Gastrocnemius medialis (tissue), 4 donors: ENCODE results near the gene CCDC63.

ENCODE experiments used
- POLR2A ChIP-seq, 2 donors: fragments of 450-650 bp; IDR thresholded peaks; one replicate each; pipeline ENCODE4 v1.6.1; 2017; ENCODE audit warnings: antibody characterized with exemption in 2 of 2, mild to moderate bottlenecking in 2 of 2, moderate library complexity in 2 of 2
- TF ChIP-seq, protein P1 (sequence below), 5 experiments: fragments of 450-650 bp in 3 of 5; fragments of 200-600 bp in 2 of 5; sonication (generic) in 2 of 5; IDR thresholded peaks in 4 of 5; conservative IDR thresholded peaks in 1 of 5; 1 replicate in 4 of 5; 2 replicates in 1 of 5; pipeline ENCODE4 v1.5.1; 2016 to 2019; ENCODE audit warnings: antibody characterized with exemption in 5 of 5, mild to moderate bottlenecking in 3 of 5, moderate library complexity in 3 of 5

DNA sequence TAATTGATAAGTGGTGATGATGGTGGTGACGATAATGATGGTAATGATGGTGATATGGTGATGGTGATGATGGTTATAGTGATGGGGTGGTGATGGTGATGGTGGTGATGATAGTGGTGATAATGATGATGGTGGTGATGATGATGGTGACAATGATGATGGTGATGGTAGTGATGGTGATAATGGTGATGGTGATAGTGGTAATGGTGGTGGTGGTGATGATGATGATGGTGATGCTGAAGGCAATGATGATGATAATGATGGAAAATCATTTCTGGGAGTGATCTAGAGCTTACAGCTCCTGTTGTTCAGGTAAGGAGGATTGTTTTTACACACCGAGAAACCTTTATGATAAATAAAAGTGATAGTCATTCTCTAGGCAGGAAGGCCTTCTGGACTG lies 33.9 kb downstream of the CCDC63 start:
- TF ChIP-seq, protein P1, sequence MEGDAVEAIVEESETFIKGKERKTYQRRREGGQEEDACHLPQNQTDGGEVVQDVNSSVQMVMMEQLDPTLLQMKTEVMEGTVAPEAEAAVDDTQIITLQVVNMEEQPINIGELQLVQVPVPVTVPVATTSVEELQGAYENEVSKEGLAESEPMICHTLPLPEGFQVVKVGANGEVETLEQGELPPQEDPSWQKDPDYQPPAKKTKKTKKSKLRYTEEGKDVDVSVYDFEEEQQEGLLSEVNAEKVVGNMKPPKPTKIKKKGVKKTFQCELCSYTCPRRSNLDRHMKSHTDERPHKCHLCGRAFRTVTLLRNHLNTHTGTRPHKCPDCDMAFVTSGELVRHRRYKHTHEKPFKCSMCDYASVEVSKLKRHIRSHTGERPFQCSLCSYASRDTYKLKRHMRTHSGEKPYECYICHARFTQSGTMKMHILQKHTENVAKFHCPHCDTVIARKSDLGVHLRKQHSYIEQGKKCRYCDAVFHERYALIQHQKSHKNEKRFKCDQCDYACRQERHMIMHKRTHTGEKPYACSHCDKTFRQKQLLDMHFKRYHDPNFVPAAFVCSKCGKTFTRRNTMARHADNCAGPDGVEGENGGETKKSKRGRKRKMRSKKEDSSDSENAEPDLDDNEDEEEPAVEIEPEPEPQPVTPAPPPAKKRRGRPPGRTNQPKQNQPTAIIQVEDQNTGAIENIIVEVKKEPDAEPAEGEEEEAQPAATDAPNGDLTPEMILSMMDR (IDR thresholded peaks at IDR 0.05 in 4 of 5, conservative IDR thresholded peaks at IDR 0.05 in 1 of 5) = no peak
- TF ChIP-seq POLR2A (IDR thresholded peaks at IDR 0.05) = no peak
